ENCODE data around the gene TBC1D14.
A peak's percentile ranks its signal among the peaks of the same experiment; 100 is the strongest.

Gene TBC1D14

DNA sequence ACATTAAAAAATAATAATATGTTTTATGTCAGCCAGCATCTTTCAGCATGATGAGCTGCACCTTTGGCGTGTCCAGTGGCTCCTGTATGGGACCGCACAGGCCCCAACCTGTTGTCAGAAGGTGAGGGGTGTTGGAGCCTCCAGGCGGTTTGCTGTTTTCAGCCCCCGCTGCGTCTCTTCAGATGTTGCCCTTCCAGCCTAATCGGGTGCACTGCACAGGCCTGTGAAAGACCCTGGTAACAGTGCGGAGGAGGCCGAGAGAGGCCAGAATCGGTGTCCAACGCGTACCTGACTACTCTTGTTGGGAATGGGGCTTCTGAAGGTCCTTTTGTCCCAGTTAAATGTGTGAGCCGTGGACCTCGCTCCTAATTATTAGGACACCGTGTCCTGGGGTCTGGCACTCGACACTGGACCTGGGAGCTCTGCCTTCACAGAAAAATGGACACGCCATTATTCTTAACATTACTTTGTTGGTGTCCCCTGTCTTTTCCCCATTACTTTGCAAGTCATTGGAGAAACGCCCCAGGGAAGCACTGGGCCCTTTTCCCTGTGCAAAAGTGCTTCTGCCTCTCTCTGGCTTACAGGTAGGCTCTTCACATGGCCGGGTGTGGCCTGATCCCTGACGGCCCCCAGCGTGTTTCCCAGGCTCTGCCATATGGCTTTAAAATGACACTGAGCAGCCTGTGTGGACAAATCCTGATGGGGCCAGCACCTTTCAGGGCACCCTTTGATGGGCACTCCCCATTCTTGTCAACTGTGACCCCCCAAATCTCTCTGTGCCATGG, 51.2 kb downstream of the TBC1D14 start:
- H3K27me3 Mint-ChIP-seq (ENCODE audit: low read depth) = peaks cover 3% of the 10 kb centered on the region
- H3K27ac Mint-ChIP-seq = no peak overlapping the region
- H3K36me3 Mint-ChIP-seq (ENCODE audit: low read depth) = no peaks in the 10 kb centered on the region
- peaks cover 44% of the 10 kb centered on the region for H3K4me1 Mint-ChIP-seq
- TF ChIP-seq, protein P1, sequence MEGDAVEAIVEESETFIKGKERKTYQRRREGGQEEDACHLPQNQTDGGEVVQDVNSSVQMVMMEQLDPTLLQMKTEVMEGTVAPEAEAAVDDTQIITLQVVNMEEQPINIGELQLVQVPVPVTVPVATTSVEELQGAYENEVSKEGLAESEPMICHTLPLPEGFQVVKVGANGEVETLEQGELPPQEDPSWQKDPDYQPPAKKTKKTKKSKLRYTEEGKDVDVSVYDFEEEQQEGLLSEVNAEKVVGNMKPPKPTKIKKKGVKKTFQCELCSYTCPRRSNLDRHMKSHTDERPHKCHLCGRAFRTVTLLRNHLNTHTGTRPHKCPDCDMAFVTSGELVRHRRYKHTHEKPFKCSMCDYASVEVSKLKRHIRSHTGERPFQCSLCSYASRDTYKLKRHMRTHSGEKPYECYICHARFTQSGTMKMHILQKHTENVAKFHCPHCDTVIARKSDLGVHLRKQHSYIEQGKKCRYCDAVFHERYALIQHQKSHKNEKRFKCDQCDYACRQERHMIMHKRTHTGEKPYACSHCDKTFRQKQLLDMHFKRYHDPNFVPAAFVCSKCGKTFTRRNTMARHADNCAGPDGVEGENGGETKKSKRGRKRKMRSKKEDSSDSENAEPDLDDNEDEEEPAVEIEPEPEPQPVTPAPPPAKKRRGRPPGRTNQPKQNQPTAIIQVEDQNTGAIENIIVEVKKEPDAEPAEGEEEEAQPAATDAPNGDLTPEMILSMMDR (IDR thresholded peaks at IDR 0.05; ENCODE audit: unreplicated experiment in 3 of 3) = no peak
- H3K9me3 Mint-ChIP-seq = no peaks in the 10 kb centered on the region
- no peak overlapping the region for H3K4me3 Mint-ChIP-seq

- Mint-ChIP-seq H3K27ac (peak overlapping the region in 2 of 3 experiments; percentile 78 to 82), H3K36me3 (ENCODE audit: low read depth) (no peaks in the 10 kb centered on the region), H3K9me3 (no peaks in the 10 kb centered on the region), H3K27me3 (ENCODE audit: low read depth) (peaks cover 3% of the 10 kb centered on the region), H3K4me1 (peaks cover 48% of the 10 kb centered on the region), H3K4me3 (no peak overlapping the region)
- TF ChIP-seq, protein P1 (IDR thresholded peaks at IDR 0.05; ENCODE audit: unreplicated experiment in 3 of 3) = no peak
Measured at GRCh38 chr4:6961496-6962210, 52.0 kb downstream of the TBC1D14 start.

DNA sequence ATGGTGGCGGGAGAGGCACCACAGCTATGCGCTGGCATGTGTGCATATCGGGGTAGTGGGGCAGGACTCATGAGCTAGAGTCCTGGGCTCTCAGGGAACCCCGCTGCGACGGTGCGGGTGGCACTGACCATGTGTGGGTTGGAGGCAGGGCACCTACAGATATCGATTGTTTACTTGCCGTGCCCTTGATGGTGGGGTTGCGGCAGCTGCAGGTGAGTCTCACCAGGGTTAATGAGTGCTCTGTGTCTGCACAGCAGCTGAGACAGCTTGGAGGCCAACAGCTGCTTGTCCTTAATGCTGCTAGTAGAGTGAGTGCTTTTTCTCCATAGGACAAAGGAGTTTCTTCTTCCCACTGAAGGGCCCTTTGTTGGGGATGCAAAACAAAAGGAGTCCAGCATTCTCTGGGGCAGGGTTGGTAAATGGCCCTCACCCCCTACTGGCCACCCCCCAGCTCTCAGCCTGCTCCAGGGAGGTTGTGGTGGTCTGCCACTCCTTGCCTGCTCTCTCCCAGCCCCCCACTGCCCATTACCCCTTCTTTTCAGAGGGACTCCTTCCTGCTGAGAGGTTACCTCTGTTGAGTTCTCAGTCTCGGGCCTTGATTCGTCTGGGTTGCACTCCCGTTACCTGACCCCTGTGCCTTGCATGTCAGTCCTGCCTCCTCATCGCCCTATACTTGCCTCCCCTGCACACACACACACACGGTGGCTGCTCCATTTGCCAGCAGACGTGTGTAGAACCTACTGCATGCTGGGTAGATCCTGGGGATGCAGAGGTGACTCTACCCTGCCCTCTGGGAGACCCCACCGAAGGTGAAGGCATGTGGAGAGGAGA, 52.8 kb downstream of the TBC1D14 start:
- no peaks in the 10 kb centered on the region for H3K36me3 Mint-ChIP-seq (ENCODE audit: low read depth)
- peaks cover 48% of the 10 kb centered on the region for H3K4me1 Mint-ChIP-seq
- TF ChIP-seq, protein P1 (IDR thresholded peaks at IDR 0.05; ENCODE audit: unreplicated experiment in 3 of 3) = no peak
- no peaks in the 10 kb centered on the region for H3K9me3 Mint-ChIP-seq
- peaks cover 3% of the 10 kb centered on the region for H3K27me3 Mint-ChIP-seq (ENCODE audit: low read depth)
- no peak overlapping the region for H3K4me3 Mint-ChIP-seq
- peak overlapping the region in 2 of 3 experiments; percentile 78 to 82 for H3K27ac Mint-ChIP-seq

- H3K9me3 Mint-ChIP-seq = no peaks in the 10 kb centered on the region
- H3K27me3 Mint-ChIP-seq (ENCODE audit: low read depth) = peaks cover 3% of the 10 kb centered on the region
- H3K4me3 Mint-ChIP-seq = no peak overlapping the region
- no peaks in the 10 kb centered on the region for H3K36me3 Mint-ChIP-seq (ENCODE audit: low read depth)
- peak overlapping the region in 1 of 3 experiments; percentile 71 for H3K27ac Mint-ChIP-seq
- H3K4me1 Mint-ChIP-seq = peaks cover 48% of the 10 kb centered on the region
- TF ChIP-seq, protein P1 (IDR thresholded peaks at IDR 0.05; ENCODE audit: unreplicated experiment in 3 of 3) = no peak
Measured at GRCh38 chr4:6963139-6963611, 53.5 kb downstream of the TBC1D14 start.

DNA sequence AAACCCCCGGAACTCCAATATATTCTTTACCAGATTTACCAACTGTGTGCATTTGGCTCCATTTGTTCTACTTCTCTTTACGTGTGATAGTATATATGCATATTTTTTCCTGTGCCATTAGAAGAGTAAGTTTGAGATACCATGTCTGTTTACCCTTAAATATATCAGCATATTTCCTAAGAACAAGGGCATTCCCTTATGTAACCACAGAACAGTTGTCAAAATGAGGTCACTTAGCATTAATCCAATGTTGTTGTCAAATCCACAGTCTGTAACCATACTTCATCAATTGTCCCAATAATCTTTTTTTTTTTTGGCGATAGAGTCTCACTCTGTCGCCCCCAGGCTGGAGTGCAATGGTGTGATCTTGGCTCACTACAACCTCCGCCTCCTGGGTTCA, 55.2 kb downstream of the TBC1D14 start:
- Mint-ChIP-seq H3K9me3 (no peaks in the 10 kb centered on the region), H3K4me3 (no peak overlapping the region), H3K4me1 (peaks cover 43% of the 10 kb centered on the region), H3K36me3 (ENCODE audit: low read depth) (peaks cover 5% of the 10 kb centered on the region), H3K27ac (peak overlapping the region; percentile 13 to 82 (median 37)), H3K27me3 (ENCODE audit: low read depth) (peaks cover 3% of the 10 kb centered on the region)
- TF ChIP-seq, protein P1 (IDR thresholded peaks at IDR 0.05; ENCODE audit: unreplicated experiment in 3 of 3) = no peak
